WTC11 (cell line): ENCODE measurements around the gene EVX1. TPM values are rescaled to one million over a fixed set of nuclear protein-coding genes. Genes with fewer than 3 reads are reported as not detected.

Source experiments
- ATAC-seq: fragments of 200-7000 bp; cut with Tn5 transposase; 2 replicates; pipeline ENCODE4 v1.10.0; 2021; ENCODE audit warnings: mild to moderate bottlenecking, moderate library complexity
- CTCF ChIA-PET: fragments of 300-600 bp; sonication (Branson Sonifier 250); formaldehyde crosslinking; loops from one replicate; lab custom pipeline; 2021; ENCODE audit warnings: antibody characterized with exemption; lab: Charles Lee
- POLR2A ChIA-PET: fragments of 350-600 bp; sonication (Branson Sonifier 250); formaldehyde crosslinking; loops from one replicate; lab custom pipeline; 2021; ENCODE audit warnings: antibody characterized with exemption; lab: Charles Lee
- DNase-seq: peaks from one replicate; pipeline ENCODE4 v3.0.0; 2021; ENCODE audit warnings: low spot score
- H3K27ac Mint-ChIP-seq: 2 replicates; pipeline ENCODE4 v1.8.0; 2021; ENCODE audit warnings: mixed read lengths
- H3K27me3 Mint-ChIP-seq: 2 replicates; pipeline ENCODE4 v1.8.0; 2021; ENCODE audit warnings: low read depth, mild to moderate bottlenecking, moderate library complexity, mixed read lengths
- H3K36me3 Mint-ChIP-seq: 2 replicates; pipeline ENCODE4 v1.8.0; 2021; ENCODE audit warnings: mixed read lengths
- H3K4me1 Mint-ChIP-seq: 2 replicates; pipeline ENCODE4 v1.8.0; 2022; ENCODE audit warnings: mixed read lengths
- H3K4me3 Mint-ChIP-seq: 2 replicates; pipeline ENCODE4 v1.8.0; 2021; ENCODE audit warnings: mild to moderate bottlenecking, moderate library complexity, mixed read lengths
- H3K9me3 Mint-ChIP-seq: 2 replicates; pipeline ENCODE4 v1.8.0; 2021; ENCODE audit warnings: mixed read lengths
- CREB1 ChIP-seq: sonication (generic); formaldehyde crosslinking; IDR thresholded peaks from 2 replicates; pipeline ENCODE4 v1.8.0; 2023; ENCODE audit warnings: mild to moderate bottlenecking, missing genetic modification reagents
- ESRRA ChIP-seq: sonication (generic); formaldehyde crosslinking; IDR thresholded peaks from 2 replicates; pipeline ENCODE4 v1.8.1; 2022; ENCODE audit warnings: mild to moderate bottlenecking, missing genetic modification reagents, borderline replicate concordance
- GABPB1 ChIP-seq: sonication (generic); formaldehyde crosslinking; IDR thresholded peaks from 2 replicates; pipeline ENCODE4 v1.8.1; 2023; ENCODE audit warnings: mild to moderate bottlenecking, missing genetic modification reagents
- GTF2I ChIP-seq: fragments of 250-450 bp; sonication (Bioruptor Pico); conservative IDR thresholded peaks from 2 replicates; pipeline ENCODE4 v1.4.0; 2021; ENCODE audit warnings: mild to moderate bottlenecking
- NFYB ChIP-seq: sonication (generic); formaldehyde crosslinking; conservative IDR thresholded peaks from 2 replicates; pipeline ENCODE4 v1.8.0; 2022; ENCODE audit warnings: low read depth, missing genetic modification reagents
- OVOL2 ChIP-seq: fragments of 250-450 bp; sonication (Bioruptor Pico); IDR thresholded peaks from 2 replicates; pipeline ENCODE4 v1.9.0; 2021; ENCODE audit warnings: mild to moderate bottlenecking, borderline replicate concordance
- RORB ChIP-seq: fragments of 250-450 bp; sonication (Bioruptor Pico); IDR thresholded peaks from 2 replicates; pipeline ENCODE4 v1.9.0; 2021; ENCODE audit warnings: mild to moderate bottlenecking
- ZNF219 ChIP-seq: sonication (generic); formaldehyde crosslinking; IDR thresholded peaks from 2 replicates; pipeline ENCODE4 v1.8.0; 2023; ENCODE audit warnings: missing genetic modification reagents, mild to moderate bottlenecking, borderline replicate concordance
- ZNF416 ChIP-seq: fragments of 250-450 bp; sonication (Bioruptor Pico); IDR thresholded peaks from 2 replicates; pipeline ENCODE4 v1.9.0; 2021; ENCODE audit warnings: mild to moderate bottlenecking, inconsistent platforms
- ZNF671 ChIP-seq: fragments of 250-450 bp; sonication (Bioruptor Pico); IDR thresholded peaks from 2 replicates; pipeline ENCODE4 v1.8.0; 2021; ENCODE audit warnings: mild to moderate bottlenecking
- total RNA-seq: library from RNA; stranded (reverse); gene quantifications from 3 replicates; pipeline ENCODE4 v1.2.3, GENCODE V29; 2021
- TF ChIP-seq, protein P1 (sequence below): sonication (generic); formaldehyde crosslinking; IDR thresholded peaks from 2 replicates; pipeline ENCODE4 v1.8.0; 2022; ENCODE audit warnings: mild to moderate bottlenecking, missing genetic modification reagents
- TF ChIP-seq, protein P2 (sequence below): fragments of 250-450 bp; sonication (Bioruptor Pico); IDR thresholded peaks from 2 replicates; pipeline ENCODE4 v2.1.2; 2022; ENCODE audit warnings: mild to moderate bottlenecking, moderate library complexity
- TF ChIP-seq, protein P3 (sequence below): sonication (generic); formaldehyde crosslinking; IDR thresholded peaks from 2 replicates; pipeline ENCODE4 v1.8.1; 2023; ENCODE audit warnings: mild to moderate bottlenecking, moderate library complexity, missing genetic modification reagents
- TF ChIP-seq, protein P4 (sequence below): sonication (generic); formaldehyde crosslinking; conservative IDR thresholded peaks from 2 replicates; pipeline ENCODE4 v1.8.1; 2023; ENCODE audit warnings: mild to moderate bottlenecking, low read depth, missing genetic modification reagents, moderate library complexity
- TF ChIP-seq, protein P5 (sequence below): fragments of 250-450 bp; sonication (Bioruptor Pico); IDR thresholded peaks from 2 replicates; pipeline ENCODE4 v1.8.0; 2021; ENCODE audit warnings: mild to moderate bottlenecking
- TF ChIP-seq, protein P6 (sequence below): fragments of 250-450 bp; sonication (Bioruptor Pico); IDR thresholded peaks from 2 replicates; pipeline ENCODE4 v1.9.0; 2021; ENCODE audit warnings: moderate library complexity, mild to moderate bottlenecking, inconsistent platforms, borderline replicate concordance

Gene EVX1
- total RNA-seq, 1 experiment from 2014 or later: not detected

DNA sequence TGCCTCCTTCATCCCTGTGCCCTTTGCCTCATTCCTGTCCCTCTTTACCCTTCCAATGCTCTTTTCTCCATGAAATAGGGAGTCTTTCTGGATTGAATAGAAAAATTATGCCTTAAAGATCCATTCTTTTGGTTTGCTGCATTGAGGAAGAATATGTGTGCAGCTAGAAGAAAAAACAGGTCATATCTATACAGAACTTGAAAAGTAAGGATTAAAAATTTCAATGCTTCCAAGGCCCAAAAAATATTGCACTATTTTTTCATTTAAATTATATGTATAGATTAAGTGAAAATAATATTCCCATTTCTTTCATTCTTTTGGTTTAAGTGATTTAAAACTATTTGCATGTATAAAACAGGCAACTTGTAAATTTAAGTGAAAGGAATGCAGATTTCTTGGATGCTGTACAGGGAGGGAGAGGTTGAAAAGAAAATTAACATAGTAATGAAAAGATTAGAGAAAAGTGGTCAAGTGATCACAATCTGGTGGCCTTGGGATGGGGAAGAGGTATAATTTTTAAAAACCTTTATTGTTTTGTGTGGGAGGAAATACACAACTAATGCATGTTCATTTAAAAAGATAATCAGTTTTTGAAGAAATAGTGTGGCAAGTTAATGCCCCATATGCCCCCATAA lies 18.5 kb upstream of the EVX1 start:
- DNase-seq (no peak), ATAC-seq (no peak)
- Mint-ChIP-seq H3K27ac (no peak overlapping the region), H3K27me3 (peaks cover 100% of the 10 kb centered on the region), H3K4me1 (peaks cover 30% of the 10 kb centered on the region), H3K36me3 (no peaks in the 10 kb centered on the region), H3K4me3 (no peak overlapping the region), H3K9me3 (no peaks in the 10 kb centered on the region)
- TF ChIP-seq OVOL2 (no peak), RORB (CRISPR knock-in tag) (no peak), NFYB (CRISPR knock-in tag) (no peak), ZNF219 (CRISPR knock-in tag) (no peak), ESRRA (CRISPR knock-in tag) (no peak), GABPB1 (no peak), ZNF416 (CRISPR knock-in tag) (no peak), GTF2I (CRISPR knock-in tag) (no peak), CREB1 (CRISPR knock-in tag) (no peak), ZNF671 (CRISPR knock-in tag) (no peak)
- TF ChIP-seq, protein P1, sequence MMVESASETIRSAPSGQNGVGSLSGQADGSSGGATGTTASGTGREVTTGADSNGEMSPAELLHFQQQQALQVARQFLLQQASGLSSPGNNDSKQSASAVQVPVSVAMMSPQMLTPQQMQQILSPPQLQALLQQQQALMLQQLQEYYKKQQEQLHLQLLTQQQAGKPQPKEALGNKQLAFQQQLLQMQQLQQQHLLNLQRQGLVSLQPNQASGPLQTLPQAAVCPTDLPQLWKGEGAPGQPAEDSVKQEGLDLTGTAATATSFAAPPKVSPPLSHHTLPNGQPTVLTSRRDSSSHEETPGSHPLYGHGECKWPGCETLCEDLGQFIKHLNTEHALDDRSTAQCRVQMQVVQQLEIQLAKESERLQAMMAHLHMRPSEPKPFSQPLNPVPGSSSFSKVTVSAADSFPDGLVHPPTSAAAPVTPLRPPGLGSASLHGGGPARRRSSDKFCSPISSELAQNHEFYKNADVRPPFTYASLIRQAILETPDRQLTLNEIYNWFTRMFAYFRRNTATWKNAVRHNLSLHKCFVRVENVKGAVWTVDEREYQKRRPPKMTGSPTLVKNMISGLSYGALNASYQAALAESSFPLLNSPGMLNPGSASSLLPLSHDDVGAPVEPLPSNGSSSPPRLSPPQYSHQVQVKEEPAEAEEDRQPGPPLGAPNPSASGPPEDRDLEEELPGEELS: no peak
- TF ChIP-seq, protein P2, sequence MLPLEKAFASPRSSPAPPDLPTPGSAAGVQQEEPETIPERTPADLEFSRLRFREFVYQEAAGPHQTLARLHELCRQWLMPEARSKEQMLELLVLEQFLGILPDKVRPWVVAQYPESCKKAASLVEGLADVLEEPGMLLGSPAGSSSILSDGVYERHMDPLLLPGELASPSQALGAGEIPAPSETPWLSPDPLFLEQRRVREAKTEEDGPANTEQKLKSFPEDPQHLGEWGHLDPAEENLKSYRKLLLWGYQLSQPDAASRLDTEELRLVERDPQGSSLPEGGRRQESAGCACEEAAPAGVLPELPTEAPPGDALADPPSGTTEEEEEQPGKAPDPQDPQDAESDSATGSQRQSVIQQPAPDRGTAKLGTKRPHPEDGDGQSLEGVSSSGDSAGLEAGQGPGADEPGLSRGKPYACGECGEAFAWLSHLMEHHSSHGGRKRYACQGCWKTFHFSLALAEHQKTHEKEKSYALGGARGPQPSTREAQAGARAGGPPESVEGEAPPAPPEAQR (CRISPR knock-in tag): no peak
- TF ChIP-seq, protein P3, sequence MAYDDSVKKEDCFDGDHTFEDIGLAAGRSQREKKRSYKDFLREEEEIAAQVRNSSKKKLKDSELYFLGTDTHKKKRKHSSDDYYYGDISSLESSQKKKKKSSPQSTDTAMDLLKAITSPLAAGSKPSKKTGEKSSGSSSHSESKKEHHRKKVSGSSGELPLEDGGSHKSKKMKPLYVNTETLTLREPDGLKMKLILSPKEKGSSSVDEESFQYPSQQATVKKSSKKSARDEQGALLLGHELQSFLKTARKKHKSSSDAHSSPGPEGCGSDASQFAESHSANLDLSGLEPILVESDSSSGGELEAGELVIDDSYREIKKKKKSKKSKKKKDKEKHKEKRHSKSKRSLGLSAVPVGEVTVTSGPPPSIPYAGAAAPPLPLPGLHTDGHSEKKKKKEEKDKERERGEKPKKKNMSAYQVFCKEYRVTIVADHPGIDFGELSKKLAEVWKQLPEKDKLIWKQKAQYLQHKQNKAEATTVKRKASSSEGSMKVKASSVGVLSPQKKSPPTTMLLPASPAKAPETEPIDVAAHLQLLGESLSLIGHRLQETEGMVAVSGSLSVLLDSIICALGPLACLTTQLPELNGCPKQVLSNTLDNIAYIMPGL (CRISPR knock-in tag): no peak
- TF ChIP-seq, protein P4, sequence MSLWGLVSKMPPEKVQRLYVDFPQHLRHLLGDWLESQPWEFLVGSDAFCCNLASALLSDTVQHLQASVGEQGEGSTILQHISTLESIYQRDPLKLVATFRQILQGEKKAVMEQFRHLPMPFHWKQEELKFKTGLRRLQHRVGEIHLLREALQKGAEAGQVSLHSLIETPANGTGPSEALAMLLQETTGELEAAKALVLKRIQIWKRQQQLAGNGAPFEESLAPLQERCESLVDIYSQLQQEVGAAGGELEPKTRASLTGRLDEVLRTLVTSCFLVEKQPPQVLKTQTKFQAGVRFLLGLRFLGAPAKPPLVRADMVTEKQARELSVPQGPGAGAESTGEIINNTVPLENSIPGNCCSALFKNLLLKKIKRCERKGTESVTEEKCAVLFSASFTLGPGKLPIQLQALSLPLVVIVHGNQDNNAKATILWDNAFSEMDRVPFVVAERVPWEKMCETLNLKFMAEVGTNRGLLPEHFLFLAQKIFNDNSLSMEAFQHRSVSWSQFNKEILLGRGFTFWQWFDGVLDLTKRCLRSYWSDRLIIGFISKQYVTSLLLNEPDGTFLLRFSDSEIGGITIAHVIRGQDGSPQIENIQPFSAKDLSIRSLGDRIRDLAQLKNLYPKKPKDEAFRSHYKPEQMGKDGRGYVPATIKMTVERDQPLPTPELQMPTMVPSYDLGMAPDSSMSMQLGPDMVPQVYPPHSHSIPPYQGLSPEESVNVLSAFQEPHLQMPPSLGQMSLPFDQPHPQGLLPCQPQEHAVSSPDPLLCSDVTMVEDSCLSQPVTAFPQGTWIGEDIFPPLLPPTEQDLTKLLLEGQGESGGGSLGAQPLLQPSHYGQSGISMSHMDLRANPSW (CRISPR knock-in tag): no peak
- TF ChIP-seq, protein P5, sequence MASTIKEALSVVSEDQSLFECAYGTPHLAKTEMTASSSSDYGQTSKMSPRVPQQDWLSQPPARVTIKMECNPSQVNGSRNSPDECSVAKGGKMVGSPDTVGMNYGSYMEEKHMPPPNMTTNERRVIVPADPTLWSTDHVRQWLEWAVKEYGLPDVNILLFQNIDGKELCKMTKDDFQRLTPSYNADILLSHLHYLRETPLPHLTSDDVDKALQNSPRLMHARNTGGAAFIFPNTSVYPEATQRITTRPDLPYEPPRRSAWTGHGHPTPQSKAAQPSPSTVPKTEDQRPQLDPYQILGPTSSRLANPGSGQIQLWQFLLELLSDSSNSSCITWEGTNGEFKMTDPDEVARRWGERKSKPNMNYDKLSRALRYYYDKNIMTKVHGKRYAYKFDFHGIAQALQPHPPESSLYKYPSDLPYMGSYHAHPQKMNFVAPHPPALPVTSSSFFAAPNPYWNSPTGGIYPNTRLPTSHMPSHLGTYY (CRISPR knock-in tag): no peak
- TF ChIP-seq, protein P6, sequence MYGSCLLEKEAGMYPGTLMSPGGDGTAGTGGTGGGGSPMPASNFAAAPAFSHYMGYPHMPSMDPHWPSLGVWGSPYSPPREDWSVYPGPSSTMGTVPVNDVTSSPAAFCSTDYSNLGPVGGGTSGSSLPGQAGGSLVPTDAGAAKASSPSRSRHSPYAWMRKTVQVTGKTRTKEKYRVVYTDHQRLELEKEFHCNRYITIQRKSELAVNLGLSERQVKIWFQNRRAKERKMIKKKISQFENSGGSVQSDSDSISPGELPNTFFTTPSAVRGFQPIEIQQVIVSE (CRISPR knock-in tag): no peak
- CTCF ChIA-PET: interaction anchor here (0.9 to 1.5 kb wide), 4 partner anchors 11 to 44 kb away, joined by 3 to 7 read pairs (median 4); no protein-coding TSS in a partner anchor
- POLR2A ChIA-PET: no interaction called here
